ENCODE results near the gene REXO5.

GRCh38 chr16:20811889-20812439 is 5.6 kb downstream of the REXO5 start:
- TF ChIP-seq CTCF (conservative IDR thresholded peaks at IDR 0.05; ENCODE audit: low read length) (no peak), EZH2phosphoT487 (IDR thresholded peaks at IDR 0.05; ENCODE audit: borderline replicate concordance, low read depth, low read length) (no peak)
